PC-3 (cell line): Measurements from ENCODE around the gene ICAM1. TPM values are rescaled to one million over a fixed set of nuclear protein-coding genes. Genes with fewer than 3 reads are reported as not detected.

Experiments
- ATAC-seq: fragments of 200-7000 bp; cut with Tn5 transposase; 2 replicates; pipeline ENCODE4 v1.9.1; 2020; ENCODE audit warnings: mild to moderate bottlenecking, moderate library complexity
- BruUV-seq: library from RNA; stranded (reverse); fragments of 400-500 nt; replicated peaks from 2 replicates; lab custom pipeline; 2021; lab: Mats Ljungman, UMichigan
- CTCF ChIA-PET: fragments of 300-600 bp; sonication (Branson Sonifier 250); formaldehyde crosslinking; loops from one replicate; lab custom pipeline; 2022; ENCODE audit warnings: antibody characterized with exemption; lab: Charles Lee
- POLR2A ChIA-PET: fragments of 300-600 bp; sonication (Branson Sonifier 250); formaldehyde crosslinking; loops from one replicate; lab custom pipeline; 2022; ENCODE audit warnings: antibody characterized with exemption; ENCODE audit not compliant: unreplicated experiment; lab: Charles Lee
- DNase-seq: peaks from one replicate; pipeline ENCODE4 v3.0.0-alpha.2; 2015
- H2AFZ ChIP-seq: fragments of 300-600 bp; sonication (generic); 2 replicates; pipeline ENCODE4 v1.6.0; 2016; ENCODE audit warnings: antibody characterized with exemption, low read length
- H3F3A ChIP-seq: fragments of 300-600 bp; sonication (generic); one replicate; pipeline ENCODE4 v1.6.0; 2017; ENCODE audit warnings: antibody characterized with exemption, low read length, control low read depth, mild to moderate bottlenecking; ENCODE audit not compliant: unreplicated experiment
- H3K27ac ChIP-seq: fragments of 300-600 bp; sonication (generic); 2 replicates; pipeline ENCODE4 v1.5.1; 2016; ENCODE audit warnings: mild to moderate bottlenecking, low read length
- H3K27me3 ChIP-seq: fragments of 300-600 bp; sonication (generic); 2 replicates; pipeline ENCODE4 v1.6.1; 2016; ENCODE audit warnings: low read length, mixed read lengths
- H3K36me3 ChIP-seq: fragments of 300-600 bp; sonication (generic); 2 replicates; pipeline ENCODE4 v1.6.1; 2016; ENCODE audit warnings: low read depth, mixed run types, low read length, mixed read lengths
- H3K4me1 ChIP-seq: fragments of 300-600 bp; sonication (generic); 2 replicates; pipeline ENCODE4 v1.5.1; 2016; ENCODE audit warnings: low read length; ENCODE audit not compliant: insufficient read depth
- H3K4me2 ChIP-seq: fragments of 300-600 bp; sonication (generic); 2 replicates; pipeline ENCODE4 v1.6.0; 2016; ENCODE audit warnings: low read length
- H3K4me3 ChIP-seq: fragments of 300-600 bp; sonication (generic); 2 replicates; pipeline ENCODE4 v1.5.1; 2016; ENCODE audit warnings: mild to moderate bottlenecking, low read length, mixed read lengths
- H3K79me2 ChIP-seq: fragments of 300-600 bp; sonication (generic); 2 replicates; pipeline ENCODE4 v1.6.1; 2017; ENCODE audit warnings: low read length, mixed read lengths
- H3K9ac ChIP-seq: fragments of 300-600 bp; sonication (generic); 2 replicates; pipeline ENCODE4 v1.6.0; 2016; ENCODE audit warnings: mild to moderate bottlenecking, low read length
- H3K9me2 ChIP-seq: fragments of 300-600 bp; sonication (generic); replicated peaks from 2 replicates; pipeline ENCODE4 v1.6.1; 2016; ENCODE audit warnings: mixed run types, low read length, mixed read lengths
- H3K9me3 ChIP-seq: fragments of 300-600 bp; sonication (generic); 2 replicates; pipeline ENCODE4 v1.6.1; 2016; ENCODE audit warnings: low read length, mixed read lengths
- H4K20me1 ChIP-seq: fragments of 300-600 bp; sonication (generic); 2 replicates; pipeline ENCODE4 v1.6.1; 2016; ENCODE audit warnings: low read length, mixed read lengths
- EZH2 ChIP-seq: fragments of 300-600 bp; sonication (generic); IDR thresholded peaks from one replicate; pipeline ENCODE4 v1.6.1; 2017; ENCODE audit warnings: antibody characterized with exemption, mild to moderate bottlenecking, low read length; ENCODE audit not compliant: unreplicated experiment
- EZH2phosphoT487 ChIP-seq: fragments of 300-600 bp; sonication (generic); IDR thresholded peaks from 2 replicates; pipeline ENCODE4 v1.6.1; 2018; ENCODE audit warnings: mild to moderate bottlenecking, antibody characterized with exemption, low read length, borderline replicate concordance
- intact Hi-C: fragments of 100-400 bp; cut with micrococcal nuclease; formaldehyde crosslinking; loops from 2 replicates; pipeline ENCODE4 v1.9.0; 2023
- total RNA-seq: library from RNA; depleted of rRNA; stranded (reverse); fragments of >200 nt; gene quantifications from 2 replicates; pipeline ENCODE4 v1.2.3, GENCODE V29; 2014
- TF ChIP-seq, protein P1 (sequence below): fragments of 300-600 bp; sonication (generic); conservative IDR thresholded peaks from 2 replicates; pipeline ENCODE4 v1.5.1; 2017; ENCODE audit warnings: antibody characterized with exemption, low read depth, mild to moderate bottlenecking, low read length

Gene ICAM1
- total RNA-seq, 1 experiment from 2014 or later, result 15.3 TPM

DNA sequence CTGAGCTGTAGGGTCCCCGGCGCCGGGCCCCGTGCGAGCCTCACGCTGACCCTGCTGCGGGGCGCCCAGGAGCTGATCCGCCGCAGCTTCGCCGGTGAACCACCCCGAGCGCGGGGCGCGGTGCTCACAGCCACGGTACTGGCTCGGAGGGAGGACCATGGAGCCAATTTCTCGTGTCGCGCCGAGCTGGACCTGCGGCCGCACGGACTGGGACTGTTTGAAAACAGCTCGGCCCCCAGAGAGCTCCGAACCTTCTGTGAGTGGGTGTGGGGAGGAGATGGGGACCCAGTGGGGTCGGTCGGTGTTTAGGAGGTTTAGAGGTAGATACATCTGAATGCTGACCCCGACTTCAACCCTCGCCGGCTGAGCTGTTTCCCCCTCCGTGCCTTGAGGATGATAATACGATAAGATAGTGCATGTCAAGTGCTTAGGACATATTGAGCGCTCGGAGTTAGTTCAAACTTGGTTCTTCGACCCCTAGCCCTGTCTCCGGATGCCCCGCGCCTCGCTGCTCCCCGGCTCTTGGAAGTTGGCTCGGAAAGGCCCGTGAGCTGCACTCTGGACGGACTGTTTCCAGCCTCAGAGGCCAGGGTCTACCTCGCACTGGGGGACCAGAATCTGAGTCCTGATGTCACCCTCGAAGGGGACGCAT is 20.8 kb downstream of the ICAM1 start:
- CTCF ChIA-PET, result interaction anchor here (0.8 to 2.1 kb wide), 4 partner anchors 22 to 99 kb away, joined by 3 to 12 read pairs (median 4); partner anchors contain the start of gene ICAM1
- Histone ChIP-seq H3F3A (no peaks in the 10 kb centered on the region), H3K9me2 (no peaks in the 10 kb centered on the region), H3K4me2 (peak overlapping the region; percentile 95), H3K9ac (no peak overlapping the region), H3K27me3 (peaks cover 19% of the 10 kb centered on the region; the same call in 1 of the 2 replicates), H3K4me1 (peaks cover 29% of the 10 kb centered on the region), H3K36me3 (no peaks in the 10 kb centered on the region), H4K20me1 (no peaks in the 10 kb centered on the region), H2AFZ (peak overlapping the region; percentile 80), H3K4me3 (peak overlapping the region; percentile 69), H3K79me2 (no peaks in the 10 kb centered on the region), H3K9me3 (no peaks in the 10 kb centered on the region), H3K27ac (no peak overlapping the region)
- ATAC-seq (peak; percentile 19), DNase-seq (no peak)
- intact Hi-C loops, result no loop called here
- TF ChIP-seq EZH2phosphoT487 (no peak), EZH2 (no peak)
- TF ChIP-seq, protein P1, sequence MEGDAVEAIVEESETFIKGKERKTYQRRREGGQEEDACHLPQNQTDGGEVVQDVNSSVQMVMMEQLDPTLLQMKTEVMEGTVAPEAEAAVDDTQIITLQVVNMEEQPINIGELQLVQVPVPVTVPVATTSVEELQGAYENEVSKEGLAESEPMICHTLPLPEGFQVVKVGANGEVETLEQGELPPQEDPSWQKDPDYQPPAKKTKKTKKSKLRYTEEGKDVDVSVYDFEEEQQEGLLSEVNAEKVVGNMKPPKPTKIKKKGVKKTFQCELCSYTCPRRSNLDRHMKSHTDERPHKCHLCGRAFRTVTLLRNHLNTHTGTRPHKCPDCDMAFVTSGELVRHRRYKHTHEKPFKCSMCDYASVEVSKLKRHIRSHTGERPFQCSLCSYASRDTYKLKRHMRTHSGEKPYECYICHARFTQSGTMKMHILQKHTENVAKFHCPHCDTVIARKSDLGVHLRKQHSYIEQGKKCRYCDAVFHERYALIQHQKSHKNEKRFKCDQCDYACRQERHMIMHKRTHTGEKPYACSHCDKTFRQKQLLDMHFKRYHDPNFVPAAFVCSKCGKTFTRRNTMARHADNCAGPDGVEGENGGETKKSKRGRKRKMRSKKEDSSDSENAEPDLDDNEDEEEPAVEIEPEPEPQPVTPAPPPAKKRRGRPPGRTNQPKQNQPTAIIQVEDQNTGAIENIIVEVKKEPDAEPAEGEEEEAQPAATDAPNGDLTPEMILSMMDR, result no peak
- POLR2A ChIA-PET, result interaction anchor here (0.6 to 0.7 kb wide), 2 partner anchors 21 to 89 kb away, joined by 6 read pairs; partner anchors contain the start of genes ICAM1 and TYK2
- BruUV-seq, result TSS peak; percentile 35

DNA sequence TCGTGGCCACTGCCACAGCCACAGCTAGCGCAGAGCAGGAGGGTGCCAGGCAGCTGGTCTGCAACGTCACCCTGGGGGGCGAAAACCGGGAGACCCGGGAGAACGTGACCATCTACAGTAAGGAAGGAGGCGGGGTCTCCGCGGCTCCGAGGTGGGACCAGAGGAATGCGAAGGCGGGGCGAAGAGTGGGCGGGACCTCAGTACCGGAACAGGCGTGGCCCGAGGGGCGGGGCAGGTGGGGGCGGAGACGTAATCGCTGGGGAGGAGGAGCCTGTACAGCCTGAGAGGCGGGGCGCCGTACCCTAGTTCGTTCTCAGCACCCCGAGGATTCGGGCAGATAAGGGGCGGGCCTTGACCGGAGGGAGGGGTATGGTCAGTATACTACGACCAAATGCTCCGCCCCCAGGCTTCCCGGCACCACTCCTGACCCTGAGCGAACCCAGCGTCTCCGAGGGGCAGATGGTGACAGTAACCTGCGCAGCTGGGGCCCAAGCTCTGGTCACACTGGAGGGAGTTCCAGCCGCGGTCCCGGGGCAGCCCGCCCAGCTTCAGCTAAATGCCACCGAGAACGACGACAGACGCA is 21.4 kb downstream of the ICAM1 start:
- H3F3A ChIP-seq, result no peaks in the 10 kb centered on the region
- peaks cover 29% of the 10 kb centered on the region for H3K4me1 ChIP-seq
- peak overlapping the region; percentile 95 for H3K4me2 ChIP-seq
- H4K20me1 ChIP-seq, result no peaks in the 10 kb centered on the region
- intact Hi-C loops, result no loop called here
- peak; percentile 83 for DNase-seq
- TF ChIP-seq EZH2phosphoT487 (no peak), EZH2 (no peak)
- TF ChIP-seq, protein P1, result no peak
- H3K9me2 ChIP-seq, result no peaks in the 10 kb centered on the region
- H3K27me3 ChIP-seq, result peaks cover 19% of the 10 kb centered on the region; the same call in 1 of the 2 replicates
- ChIA-PET POLR2A (interaction anchor here (0.7 kb wide), 1 partner anchor 22 kb away, joined by 6 read pairs; the partner anchor contains the start of gene ICAM1), CTCF (interaction anchor here (2.1 kb wide), 1 partner anchor 22 kb away, joined by 12 read pairs; the partner anchor contains the start of gene ICAM1)
- no TSS peak for BruUV-seq
- no peak overlapping the region for H3K9ac ChIP-seq
- peak; percentile 49 for ATAC-seq
- H3K36me3 ChIP-seq, result no peaks in the 10 kb centered on the region
- H2AFZ ChIP-seq, result peak overlapping the region; percentile 80
- no peaks in the 10 kb centered on the region for H3K9me3 ChIP-seq
- H3K27ac ChIP-seq, result no peak overlapping the region
- H3K79me2 ChIP-seq, result no peaks in the 10 kb centered on the region
- H3K4me3 ChIP-seq, result peak overlapping the region; percentile 69
